SK-N-SH (cell line): ENCODE measurements around the gene RNU7-1. TPM values are rescaled to one million over a fixed set of nuclear protein-coding genes. Genes with fewer than 3 reads are reported as not detected.
A peak's percentile ranks its signal among the peaks of the same experiment; 100 is the strongest.

Source experiments
- EP300 ChIP-seq, 2 experiments: IDR thresholded peaks; 2 replicates each; pipeline versions ENCODE4 v1.4.0 to v1.6.1; 2012; ENCODE audit warnings: borderline replicate concordance in 1 of 2, low read depth in 1 of 2, low read length in 1 of 2
- EZH2phosphoT487 ChIP-seq: fragments of 200-600 bp; sonication (generic); IDR thresholded peaks from 2 replicates; pipeline ENCODE4 v1.6.1; 2017; ENCODE audit warnings: low read depth, mixed run types, mild to moderate bottlenecking, antibody characterized with exemption, moderate library complexity, borderline replicate concordance
- FOSL2 ChIP-seq: IDR thresholded peaks from 2 replicates; pipeline ENCODE4 v1.4.0; 2012; ENCODE audit warnings: low read depth, mild to moderate bottlenecking, moderate library complexity, borderline replicate concordance
- FOXM1 ChIP-seq: IDR thresholded peaks from 2 replicates; pipeline ENCODE4 v1.4.0; 2012; ENCODE audit warnings: low read depth, mild to moderate bottlenecking
- GABPA ChIP-seq: IDR thresholded peaks from 2 replicates; pipeline ENCODE4 v1.4.0; 2012; ENCODE audit warnings: low read depth, mild to moderate bottlenecking
- JUND ChIP-seq: IDR thresholded peaks from 2 replicates; pipeline ENCODE4 v1.4.0; 2012
- MEF2A ChIP-seq: IDR thresholded peaks from 2 replicates; pipeline ENCODE4 v1.4.0; 2012; ENCODE audit warnings: low read depth, borderline replicate concordance
- MXI1 ChIP-seq: IDR thresholded peaks from 2 replicates; pipeline ENCODE4 v1.6.1; 2012; ENCODE audit warnings: mild to moderate bottlenecking, low read depth, low read length, improper control_type of control experiment
- NRF1 ChIP-seq: IDR thresholded peaks from 2 replicates; pipeline ENCODE4 v1.6.1; 2012; ENCODE audit warnings: low read depth, mild to moderate bottlenecking, low read length
- PBX3 ChIP-seq: IDR thresholded peaks from 2 replicates; pipeline ENCODE4; 2012
- POLR2AphosphoS5 ChIP-seq: IDR thresholded peaks from 2 replicates; pipeline ENCODE4 v1.6.1; 2012; ENCODE audit warnings: low read depth, low read length
- RAD21 ChIP-seq: IDR thresholded peaks from 2 replicates; pipeline ENCODE4 v1.6.1; 2012; ENCODE audit warnings: mild to moderate bottlenecking, low read length
- RCOR1 ChIP-seq: fragments of 150-350 bp; IDR thresholded peaks from 2 replicates; pipeline ENCODE4 v1.6.1; 2017; ENCODE audit warnings: antibody characterized with exemption, low read length
- RFX5 ChIP-seq: IDR thresholded peaks from 2 replicates; pipeline ENCODE4 v1.6.1; 2012; ENCODE audit warnings: mild to moderate bottlenecking, improper control_type of control experiment, low read length
- SIN3A ChIP-seq: IDR thresholded peaks from 2 replicates; pipeline ENCODE4 v1.6.1; 2012; ENCODE audit warnings: low read depth, mild to moderate bottlenecking, low read length, moderate library complexity, borderline replicate concordance
- SMC3 ChIP-seq: IDR thresholded peaks from 2 replicates; pipeline ENCODE4 v1.6.1; 2012; ENCODE audit warnings: low read depth, low read length, improper control_type of control experiment
- TAF1 ChIP-seq: IDR thresholded peaks from 2 replicates; pipeline ENCODE4 v1.6.1; 2012; ENCODE audit warnings: low read depth, mild to moderate bottlenecking, low read length, moderate library complexity, borderline replicate concordance
- TCF12 ChIP-seq: IDR thresholded peaks from 2 replicates; pipeline ENCODE4 v1.4.0; 2012
- TEAD4 ChIP-seq: IDR thresholded peaks from 2 replicates; pipeline ENCODE4 v1.4.0; 2012; ENCODE audit warnings: mild to moderate bottlenecking, borderline replicate concordance; ENCODE audit not compliant: insufficient read depth
- USF1 ChIP-seq: IDR thresholded peaks from 2 replicates; pipeline ENCODE4 v1.4.0; 2012; ENCODE audit warnings: low read depth, borderline replicate concordance
- YY1 ChIP-seq: IDR thresholded peaks from 2 replicates; pipeline ENCODE4 v1.4.0; 2012; ENCODE audit warnings: low read depth, mild to moderate bottlenecking
- polyA plus RNA-seq, 3 experiments: library from polyadenylated mRNA; depleted of rRNA; stranded (reverse); fragments of >200 nt; gene quantifications; 2 replicates each; pipeline ENCODE4 v1.2.3, GENCODE V29; 2012
- TF ChIP-seq, protein P1 (sequence below): IDR thresholded peaks from 2 replicates; pipeline ENCODE4 v1.6.1; 2012; ENCODE audit warnings: mild to moderate bottlenecking, low read depth, low read length, moderate library complexity
- TF ChIP-seq, protein P2 (sequence below): IDR thresholded peaks from 2 replicates; pipeline ENCODE4 v1.4.0; 2012; ENCODE audit warnings: low read depth
- TF ChIP-seq, protein P3 (sequence below): IDR thresholded peaks from 2 replicates; pipeline ENCODE4 v1.4.0; 2012; ENCODE audit warnings: low read depth, borderline replicate concordance
- TF ChIP-seq, protein P4 (sequence below): fragments of 150-350 bp; IDR thresholded peaks from 2 replicates; pipeline ENCODE4 v1.6.1; 2017; ENCODE audit warnings: antibody characterized with exemption, low read length, low read depth, borderline replicate concordance

Gene RNU7-1
- polyA plus RNA-seq, 1 of the 3 experiments (the other 2 are of a cell fraction): not detected

GRCh38 chr12:6965026-6965661 lies 21.5 kb downstream of the RNU7-1 start (continued):
- TF ChIP-seq, protein P1, sequence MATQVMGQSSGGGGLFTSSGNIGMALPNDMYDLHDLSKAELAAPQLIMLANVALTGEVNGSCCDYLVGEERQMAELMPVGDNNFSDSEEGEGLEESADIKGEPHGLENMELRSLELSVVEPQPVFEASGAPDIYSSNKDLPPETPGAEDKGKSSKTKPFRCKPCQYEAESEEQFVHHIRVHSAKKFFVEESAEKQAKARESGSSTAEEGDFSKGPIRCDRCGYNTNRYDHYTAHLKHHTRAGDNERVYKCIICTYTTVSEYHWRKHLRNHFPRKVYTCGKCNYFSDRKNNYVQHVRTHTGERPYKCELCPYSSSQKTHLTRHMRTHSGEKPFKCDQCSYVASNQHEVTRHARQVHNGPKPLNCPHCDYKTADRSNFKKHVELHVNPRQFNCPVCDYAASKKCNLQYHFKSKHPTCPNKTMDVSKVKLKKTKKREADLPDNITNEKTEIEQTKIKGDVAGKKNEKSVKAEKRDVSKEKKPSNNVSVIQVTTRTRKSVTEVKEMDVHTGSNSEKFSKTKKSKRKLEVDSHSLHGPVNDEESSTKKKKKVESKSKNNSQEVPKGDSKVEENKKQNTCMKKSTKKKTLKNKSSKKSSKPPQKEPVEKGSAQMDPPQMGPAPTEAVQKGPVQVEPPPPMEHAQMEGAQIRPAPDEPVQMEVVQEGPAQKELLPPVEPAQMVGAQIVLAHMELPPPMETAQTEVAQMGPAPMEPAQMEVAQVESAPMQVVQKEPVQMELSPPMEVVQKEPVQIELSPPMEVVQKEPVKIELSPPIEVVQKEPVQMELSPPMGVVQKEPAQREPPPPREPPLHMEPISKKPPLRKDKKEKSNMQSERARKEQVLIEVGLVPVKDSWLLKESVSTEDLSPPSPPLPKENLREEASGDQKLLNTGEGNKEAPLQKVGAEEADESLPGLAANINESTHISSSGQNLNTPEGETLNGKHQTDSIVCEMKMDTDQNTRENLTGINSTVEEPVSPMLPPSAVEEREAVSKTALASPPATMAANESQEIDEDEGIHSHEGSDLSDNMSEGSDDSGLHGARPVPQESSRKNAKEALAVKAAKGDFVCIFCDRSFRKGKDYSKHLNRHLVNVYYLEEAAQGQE: no peak
- TF ChIP-seq FOXM1: no peak
- TF ChIP-seq, protein P2, sequence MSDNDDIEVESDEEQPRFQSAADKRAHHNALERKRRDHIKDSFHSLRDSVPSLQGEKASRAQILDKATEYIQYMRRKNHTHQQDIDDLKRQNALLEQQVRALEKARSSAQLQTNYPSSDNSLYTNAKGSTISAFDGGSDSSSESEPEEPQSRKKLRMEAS: peak; percentile 85
- no peak for TF ChIP-seq RCOR1
- TF ChIP-seq SIN3A: peak; percentile 57; the same call in 1 of the 2 replicates
- TF ChIP-seq EZH2phosphoT487: no peak
- TF ChIP-seq USF1: no peak
- peak; percentile 70 for TF ChIP-seq RAD21
- no peak for TF ChIP-seq POLR2AphosphoS5
- TF ChIP-seq, protein P3, sequence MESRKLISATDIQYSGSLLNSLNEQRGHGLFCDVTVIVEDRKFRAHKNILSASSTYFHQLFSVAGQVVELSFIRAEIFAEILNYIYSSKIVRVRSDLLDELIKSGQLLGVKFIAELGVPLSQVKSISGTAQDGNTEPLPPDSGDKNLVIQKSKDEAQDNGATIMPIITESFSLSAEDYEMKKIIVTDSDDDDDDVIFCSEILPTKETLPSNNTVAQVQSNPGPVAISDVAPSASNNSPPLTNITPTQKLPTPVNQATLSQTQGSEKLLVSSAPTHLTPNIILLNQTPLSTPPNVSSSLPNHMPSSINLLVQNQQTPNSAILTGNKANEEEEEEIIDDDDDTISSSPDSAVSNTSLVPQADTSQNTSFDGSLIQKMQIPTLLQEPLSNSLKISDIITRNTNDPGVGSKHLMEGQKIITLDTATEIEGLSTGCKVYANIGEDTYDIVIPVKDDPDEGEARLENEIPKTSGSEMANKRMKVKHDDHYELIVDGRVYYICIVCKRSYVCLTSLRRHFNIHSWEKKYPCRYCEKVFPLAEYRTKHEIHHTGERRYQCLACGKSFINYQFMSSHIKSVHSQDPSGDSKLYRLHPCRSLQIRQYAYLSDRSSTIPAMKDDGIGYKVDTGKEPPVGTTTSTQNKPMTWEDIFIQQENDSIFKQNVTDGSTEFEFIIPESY: no peak
- TF ChIP-seq MXI1: peak; percentile 97
- no peak for TF ChIP-seq EP300 (IDR thresholded peaks at IDR 0.05; ENCODE audit: borderline replicate concordance in 1 of 2, low read depth in 1 of 2, low read length in 1 of 2)
- peak; percentile 55 for TF ChIP-seq NRF1
- TF ChIP-seq MEF2A: no peak
- TF ChIP-seq, protein P4, sequence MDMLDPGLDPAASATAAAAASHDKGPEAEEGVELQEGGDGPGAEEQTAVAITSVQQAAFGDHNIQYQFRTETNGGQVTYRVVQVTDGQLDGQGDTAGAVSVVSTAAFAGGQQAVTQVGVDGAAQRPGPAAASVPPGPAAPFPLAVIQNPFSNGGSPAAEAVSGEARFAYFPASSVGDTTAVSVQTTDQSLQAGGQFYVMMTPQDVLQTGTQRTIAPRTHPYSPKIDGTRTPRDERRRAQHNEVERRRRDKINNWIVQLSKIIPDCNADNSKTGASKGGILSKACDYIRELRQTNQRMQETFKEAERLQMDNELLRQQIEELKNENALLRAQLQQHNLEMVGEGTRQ: no peak
- no peak for TF ChIP-seq JUND
- no peak for TF ChIP-seq TEAD4
- TF ChIP-seq PBX3: no peak
- TF ChIP-seq FOSL2: 0 out of 2 replicates have a peak, but pooled peaks have one; percentile 2
- TF ChIP-seq TCF12: no peak; the same call in 1 of the 2 replicates
- TF ChIP-seq RFX5: no peak
- no peak for TF ChIP-seq GABPA
- TF ChIP-seq TAF1: no peak
- peak; percentile 77 for TF ChIP-seq SMC3
- TF ChIP-seq YY1: no peak
- TF ChIP-seq, all 33 proteins: peak for 8
